Naive thymus-derived CD4-positive, alpha-beta T cell (primary cell): ENCODE measurements around the gene ROBO1. TPM values are rescaled to one million over a fixed set of nuclear protein-coding genes. Genes with fewer than 3 reads are reported as not detected.

Source experiments
- ATAC-seq: fragments of 150-1000 bp; cut with Tn5 transposase; 2 replicates; pipeline ENCODE4 v1.10.0; 2021; ENCODE audit warnings: mild to moderate bottlenecking, moderate library complexity
- CTCF ChIA-PET: fragments of 350-600 bp; sonication (Branson Sonifier 250); formaldehyde crosslinking; loops from one replicate; lab custom pipeline; 2021; ENCODE audit warnings: antibody characterized with exemption; lab: Charles Lee
- POLR2A ChIA-PET: fragments of 350-600 bp; sonication (Branson Sonifier 250); formaldehyde crosslinking; loops from one replicate; lab custom pipeline; 2021; ENCODE audit warnings: antibody characterized with exemption, inconsistent platforms; lab: Charles Lee
- DNase-seq, 9 donors: peaks; one replicate each; pipeline versions ENCODE4 v3.0.0 to v3.0.0-alpha.2; 2020 to 2022; ENCODE audit warnings: mixed read lengths in 1 of 9
- H3K27ac ChIP-seq: one replicate; pipeline ENCODE4 v1.7.0; 2013; ENCODE audit warnings: mild to moderate bottlenecking, low read depth, low read length, moderate library complexity
- H3K27me3 ChIP-seq, 2 donors: one replicate each; pipeline ENCODE4 v1.7.0; 2013; ENCODE audit warnings: low read length in 2 of 2, mild to moderate bottlenecking in 2 of 2, moderate library complexity in 2 of 2; ENCODE audit not compliant: control insufficient read depth in 2 of 2, insufficient read depth in 2 of 2
- H3K36me3 ChIP-seq, 3 experiments: 1 replicate in 2 of 3; 2 replicates in 1 of 3; pipeline ENCODE4 v1.7.0; 2013; ENCODE audit warnings: low read length in 3 of 3, mild to moderate bottlenecking in 3 of 3, moderate library complexity in 1 of 3; ENCODE audit not compliant: insufficient read depth in 3 of 3, control insufficient read depth in 2 of 3
- H3K4me1 ChIP-seq, 2 donors: one replicate each; pipeline ENCODE4 v1.7.0; 2013; ENCODE audit warnings: low read length in 2 of 2, mild to moderate bottlenecking in 2 of 2, moderate library complexity in 1 of 2; ENCODE audit not compliant: control insufficient read depth in 2 of 2, insufficient read depth in 2 of 2
- H3K4me3 ChIP-seq: 2 replicates; pipeline ENCODE4 v1.7.0; 2013; ENCODE audit warnings: mild to moderate bottlenecking, low read length
- H3K9me3 ChIP-seq, 3 experiments: 1 replicate in 2 of 3; 2 replicates in 1 of 3; pipeline ENCODE4 v1.7.0; 2013; ENCODE audit warnings: low read length in 3 of 3; ENCODE audit not compliant: control insufficient read depth in 2 of 3
- H3K27ac Mint-ChIP-seq, 9 donors: one replicate each; pipeline ENCODE4 v1.8.0; 2020 to 2022; ENCODE audit warnings: mixed read lengths in 9 of 9, mild to moderate bottlenecking in 8 of 9, moderate library complexity in 5 of 9, inconsistent platforms in 2 of 9
- H3K27me3 Mint-ChIP-seq, 5 donors: one replicate each; pipeline ENCODE4 v1.8.0; 2021 to 2022; ENCODE audit warnings: mixed read lengths in 5 of 5, mild to moderate bottlenecking in 1 of 5
- H3K36me3 Mint-ChIP-seq, 5 donors: one replicate each; pipeline ENCODE4 v1.8.0; 2020 to 2022; ENCODE audit warnings: mixed read lengths in 5 of 5, mild to moderate bottlenecking in 3 of 5, inconsistent platforms in 1 of 5
- H3K4me1 Mint-ChIP-seq, 7 donors: one replicate each; pipeline ENCODE4 v1.8.0; 2020 to 2022; ENCODE audit warnings: mixed read lengths in 7 of 7, mild to moderate bottlenecking in 3 of 7, inconsistent platforms in 1 of 7
- H3K4me3 Mint-ChIP-seq, 10 donors: one replicate each; pipeline ENCODE4 v1.8.0; 2020 to 2022; ENCODE audit warnings: mild to moderate bottlenecking in 10 of 10, mixed read lengths in 10 of 10, moderate library complexity in 6 of 10, inconsistent platforms in 2 of 10
- H3K9me3 Mint-ChIP-seq, 11 donors: one replicate each; pipeline ENCODE4 v1.8.0; 2020 to 2022; ENCODE audit warnings: mixed read lengths in 11 of 11, mild to moderate bottlenecking in 4 of 11, inconsistent platforms in 1 of 11, moderate library complexity in 1 of 11
- intact Hi-C, 2 donors: fragments of 100-400 bp; cut with micrococcal nuclease; formaldehyde crosslinking; loops; one replicate each; pipeline ENCODE4 v1.15.1; 2023
- polyA plus RNA-seq, 2 donors: library from polyadenylated mRNA; unstranded; fragments of 300-500 nt; fragmentation: Illumina TruSeq; gene quantifications; one replicate each; pipeline ENCODE4 v1.2.3, GENCODE V29; 2021
- total RNA-seq, 6 experiments: library from RNA in 5 of 6; stranded (reverse) in 5 of 6; gene quantifications; 1 replicate in 5 of 6; 2 replicates in 1 of 6; pipeline ENCODE4 v1.2.3 and lab custom pipeline; 2021 to 2026

Gene ROBO1
- total and polyA plus RNA-seq, 7 experiments from 2014 or later, result 0.08 to 0.59 (median 0.26) TPM; not detected in 2

DNA sequence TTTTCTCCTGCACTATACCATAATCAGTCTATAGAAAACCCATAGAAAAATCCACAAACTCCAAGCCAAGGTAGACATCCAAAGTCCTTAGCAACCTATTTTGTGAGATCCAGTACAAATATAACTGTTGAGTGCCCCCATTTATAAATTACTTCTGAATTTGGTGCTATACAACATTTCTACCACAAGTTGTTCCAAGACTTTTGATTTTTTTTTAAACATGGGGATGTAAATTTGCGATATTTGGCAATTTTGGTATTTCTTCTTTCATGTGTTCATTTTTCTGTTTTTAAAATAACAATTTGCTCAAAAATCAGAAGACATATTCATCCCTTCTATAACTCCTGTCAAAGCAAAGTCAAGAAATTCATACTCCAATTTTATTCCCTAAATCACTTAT, 763.8 kb downstream of the ROBO1 start:
- ChIA-PET POLR2A (no interaction called here), CTCF (no interaction called here)
- Mint-ChIP-seq H3K27ac (no peak overlapping the region), H3K27me3 (no peaks in the 10 kb centered on the region), H3K9me3 (peaks cover 0 to 12% (median 3%) of the 10 kb centered on the region in 11 donors), H3K4me3 (no peak overlapping the region), H3K36me3 (peaks cover 0 to 3% (median 0%) of the 10 kb centered on the region in 5 donors), H3K4me1 (no peaks in the 10 kb centered on the region)
- Histone ChIP-seq H3K27me3 (no peaks in the 10 kb centered on the region), H3K36me3 (no peaks in the 10 kb centered on the region), H3K4me3 (no peak overlapping the region), H3K27ac (no peak overlapping the region), H3K4me1 (no peaks in the 10 kb centered on the region), H3K9me3 (no peaks in the 10 kb centered on the region)
- intact Hi-C loops, result no loop called here
- no peak for ATAC-seq
- no peak for DNase-seq

- H3K4me3 ChIP-seq, result no peak overlapping the region
- DNase-seq (no peak), ATAC-seq (no peak)
- CTCF ChIA-PET, result no interaction called here
- POLR2A ChIA-PET, result no interaction called here
- no peak overlapping the region for H3K27ac ChIP-seq
- Mint-ChIP-seq H3K9me3 (peaks cover 2 to 18% (median 4%) of the 10 kb centered on the region in 11 donors), H3K27ac (no peak overlapping the region), H3K4me1 (no peaks in the 10 kb centered on the region), H3K4me3 (no peak overlapping the region), H3K27me3 (no peaks in the 10 kb centered on the region), H3K36me3 (peaks cover 0 to 5% (median 0%) of the 10 kb centered on the region in 5 donors)
- H3K9me3 ChIP-seq, result no peaks in the 10 kb centered on the region
- H3K27me3 ChIP-seq, result no peaks in the 10 kb centered on the region
- no peaks in the 10 kb centered on the region for H3K4me1 ChIP-seq
- intact Hi-C loops, result no loop called here
- no peaks in the 10 kb centered on the region for H3K36me3 ChIP-seq
Measured at GRCh38 chr3:79002465-79003372, 765.1 kb downstream of the ROBO1 start.

GRCh38 chr3:79001255-79001654, 766.5 kb downstream of the ROBO1 start:
- peaks cover 2 to 25% (median 7%) of the 10 kb centered on the region in 11 donors for H3K9me3 Mint-ChIP-seq
- Histone ChIP-seq H3K27me3 (no peaks in the 10 kb centered on the region), H3K9me3 (no peaks in the 10 kb centered on the region), H3K4me1 (no peaks in the 10 kb centered on the region), H3K4me3 (no peak overlapping the region), H3K27ac (no peak overlapping the region), H3K36me3 (no peaks in the 10 kb centered on the region)
- peaks cover 0 to 5% (median 0%) of the 10 kb centered on the region in 5 donors for H3K36me3 Mint-ChIP-seq
- H3K27ac Mint-ChIP-seq, result no peak overlapping the region
- intact Hi-C loops, result no loop called here
- ChIA-PET POLR2A (no interaction called here), CTCF (no interaction called here)
- ATAC-seq (no peak), DNase-seq (no peak)
- no peaks in the 10 kb centered on the region for H3K4me1 Mint-ChIP-seq
- no peak overlapping the region for H3K4me3 Mint-ChIP-seq
- no peaks in the 10 kb centered on the region for H3K27me3 Mint-ChIP-seq

GRCh38 chr3:78999139-78999538, 768.7 kb downstream of the ROBO1 start:
- peaks cover 0 to 5% (median 0%) of the 10 kb centered on the region in 5 donors for H3K36me3 Mint-ChIP-seq
- H3K9me3 Mint-ChIP-seq, result peaks cover 0 to 27% (median 5%) of the 10 kb centered on the region in 11 donors
- no peaks in the 10 kb centered on the region for H3K27me3 Mint-ChIP-seq
- no peak overlapping the region for H3K4me3 Mint-ChIP-seq
- H3K27ac Mint-ChIP-seq, result no peak overlapping the region
- Histone ChIP-seq H3K27me3 (no peaks in the 10 kb centered on the region), H3K4me3 (no peak overlapping the region), H3K4me1 (no peaks in the 10 kb centered on the region), H3K27ac (no peak overlapping the region), H3K9me3 (no peaks in the 10 kb centered on the region), H3K36me3 (no peaks in the 10 kb centered on the region)
- intact Hi-C loops, result no loop called here
- ATAC-seq (no peak), DNase-seq (no peak)
- CTCF ChIA-PET, result no interaction called here
- no peaks in the 10 kb centered on the region for H3K4me1 Mint-ChIP-seq
- POLR2A ChIA-PET, result no interaction called here

- intact Hi-C loops, result no loop called here
- Mint-ChIP-seq H3K36me3 (peaks cover 0 to 5% (median 0%) of the 10 kb centered on the region in 5 donors), H3K9me3 (peaks cover 0 to 43% (median 6%) of the 10 kb centered on the region in 11 donors), H3K4me3 (no peak overlapping the region), H3K27me3 (no peaks in the 10 kb centered on the region), H3K4me1 (no peaks in the 10 kb centered on the region), H3K27ac (no peak overlapping the region)
- no peaks in the 10 kb centered on the region for H3K27me3 ChIP-seq
- H3K27ac ChIP-seq, result no peak overlapping the region
- H3K36me3 ChIP-seq, result no peaks in the 10 kb centered on the region
- no peak overlapping the region for H3K4me3 ChIP-seq
- POLR2A ChIA-PET, result no interaction called here
- H3K4me1 ChIP-seq, result no peaks in the 10 kb centered on the region
- H3K9me3 ChIP-seq, result peaks cover 0 to 4% (median 0%) of the 10 kb centered on the region in 3 experiments
- CTCF ChIA-PET, result no interaction called here
- DNase-seq (no peak), ATAC-seq (no peak)
Measured at GRCh38 chr3:78995087-78995486, 772.7 kb downstream of the ROBO1 start.

DNA sequence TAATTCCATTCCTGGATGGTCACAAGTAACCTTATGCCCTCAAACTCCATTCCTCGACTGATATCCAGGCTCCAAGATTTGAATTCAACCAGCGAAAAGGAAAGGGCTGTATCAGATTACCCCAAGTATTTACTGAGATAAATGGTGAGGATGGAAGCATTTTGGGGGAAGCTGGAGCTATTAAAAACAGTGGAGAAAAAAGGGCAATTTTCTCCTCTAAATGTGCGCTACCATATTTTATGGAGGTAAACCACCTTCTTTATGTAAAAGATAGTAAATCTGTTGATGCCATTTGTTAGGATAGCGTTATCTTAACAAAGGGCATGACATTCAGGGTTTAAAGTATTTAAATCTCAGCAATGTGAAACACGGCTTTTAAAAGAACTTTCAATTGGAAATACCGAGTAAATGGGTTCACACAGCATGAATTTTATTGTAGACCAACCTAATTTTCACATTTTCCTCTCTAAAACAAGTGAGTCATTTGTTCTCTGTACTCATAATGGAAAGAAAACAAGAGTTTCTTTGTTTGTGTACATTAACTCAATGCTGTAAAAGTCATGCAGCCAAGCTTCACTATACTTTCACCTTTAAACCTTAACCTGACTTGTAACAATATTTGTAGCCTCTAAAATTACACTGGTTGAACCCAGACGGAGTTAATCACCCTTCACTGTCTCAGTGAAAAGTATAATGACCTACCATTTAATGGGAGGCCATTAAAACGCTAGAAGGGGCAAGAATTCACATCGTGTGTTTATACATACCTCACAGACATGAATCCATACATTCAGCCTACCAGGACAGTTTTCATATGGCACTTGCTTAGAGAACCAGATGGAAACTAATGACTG, 773.4 kb downstream of the ROBO1 start:
- intact Hi-C loops, result no loop called here
- Mint-ChIP-seq H3K27me3 (no peaks in the 10 kb centered on the region), H3K4me3 (no peak overlapping the region), H3K27ac (no peak overlapping the region), H3K9me3 (peaks cover 0 to 39% (median 6%) of the 10 kb centered on the region in 11 donors), H3K4me1 (no peaks in the 10 kb centered on the region), H3K36me3 (peaks cover 0 to 5% (median 0%) of the 10 kb centered on the region in 5 donors)
- ChIA-PET CTCF (no interaction called here), POLR2A (no interaction called here)
- Histone ChIP-seq H3K27ac (no peak overlapping the region), H3K4me1 (no peaks in the 10 kb centered on the region), H3K9me3 (peaks cover 0 to 4% (median 0%) of the 10 kb centered on the region in 3 experiments), H3K36me3 (no peaks in the 10 kb centered on the region), H3K27me3 (no peaks in the 10 kb centered on the region), H3K4me3 (no peak overlapping the region)
- ATAC-seq (no peak), DNase-seq (no peak)
